8988T (cell line): ENCODE data around the gene CLEC2A.
"Not testable (repeated sequence)": the region's sequence is repeated elsewhere in the genome, so short reads cannot be mapped to it uniquely, and the experiment has no call there.

Experiments
- DNase-seq: peaks from one replicate; pipeline ENCODE4 v3.0.0; 2011

Gene CLEC2A

GRCh38 chr12:9932270-9932669 is at the start of gene CLEC2A:
TSS of gene CLEC2A (minus strand) at chr12:9932370. CDS start at chr12:9932329, 41 bp downstream.
- DNase-seq = no peak

- DNase-seq = no peak
Measured at GRCh38 chr12:9980126-9980525, 48.0 kb upstream of the CLEC2A start.

GRCh38 chr12:9977916-9978315 is 45.7 kb upstream of the CLEC2A start:
- no peak for DNase-seq

GRCh38 chr12:9976626-9977025 is 44.5 kb upstream of the CLEC2A start:
- DNase-seq = not testable (repeated sequence)

- DNase-seq = no peak
Measured at GRCh38 chr12:9975614-9976013, 43.4 kb upstream of the CLEC2A start.

- not testable (repeated sequence) for DNase-seq
Measured at GRCh38 chr12:9974731-9975130, 42.6 kb upstream of the CLEC2A start.

GRCh38 chr12:9973949-9974348 is 41.8 kb upstream of the CLEC2A start:
- DNase-seq = no peak

- no peak for DNase-seq
Measured at GRCh38 chr12:9971181-9971580, 39.0 kb upstream of the CLEC2A start, which contains the start of gene CLEC12A. TSS of gene CLEC12A (plus strand) at chr12:9971409. CDS start at chr12:9971597, 188 bp downstream.

- no peak for DNase-seq
Measured at GRCh38 chr12:9969673-9970072, 37.5 kb upstream of the CLEC2A start.

- DNase-seq = no peak
Measured at GRCh38 chr12:9961901-9962300, 29.7 kb upstream of the CLEC2A start.

- DNase-seq = no peak
Measured at GRCh38 chr12:9961106-9961505, 28.9 kb upstream of the CLEC2A start.

GRCh38 chr12:9960590-9960989 is 28.4 kb upstream of the CLEC2A start:
- DNase-seq = no peak

GRCh38 chr12:9957834-9958233 is 25.7 kb upstream of the CLEC2A start:
- DNase-seq = no peak

GRCh38 chr12:9952954-9953729 is 21.0 kb upstream of the CLEC2A start:
- DNase-seq = not testable (repeated sequence)

GRCh38 chr12:9951026-9951675 is 19.0 kb upstream of the CLEC2A start:
- no peak for DNase-seq

- no peak for DNase-seq
Measured at GRCh38 chr12:9948606-9949296, 16.6 kb upstream of the CLEC2A start.

GRCh38 chr12:9947674-9948073 is 15.5 kb upstream of the CLEC2A start:
- DNase-seq = no peak

GRCh38 chr12:9944391-9944790 is 12.2 kb upstream of the CLEC2A start:
- DNase-seq = no peak

- no peak for DNase-seq
Measured at GRCh38 chr12:9943240-9943639, 11.1 kb upstream of the CLEC2A start.

- no peak for DNase-seq
Measured at GRCh38 chr12:9941838-9942237, 9.7 kb upstream of the CLEC2A start.

GRCh38 chr12:9940375-9940774 is 8.2 kb upstream of the CLEC2A start:
- DNase-seq = no peak

GRCh38 chr12:9936591-9936990 is 4.4 kb upstream of the CLEC2A start:
- DNase-seq = no peak

GRCh38 chr12:9935026-9935425 is 2.9 kb upstream of the CLEC2A start:
- DNase-seq = no peak

GRCh38 chr12:9933958-9934357 is 1.8 kb upstream of the CLEC2A start:
- no peak for DNase-seq
